Endothelial cell of umbilical vein (primary cell): ENCODE data around the gene SMURF1.

ENCODE experiments used
- EZH2 ChIP-seq: IDR thresholded peaks from 2 replicates; pipeline ENCODE4 v1.6.1; 2012; ENCODE audit warnings: borderline replicate concordance, low read depth, mild to moderate bottlenecking, moderate library complexity, low read length, inconsistent platforms; ENCODE audit not compliant: severe bottlenecking
- FOS ChIP-seq: IDR thresholded peaks from 2 replicates; pipeline ENCODE4 v1.6.1; 2011; ENCODE audit warnings: mild to moderate bottlenecking, low read length, moderate library complexity, borderline replicate concordance; ENCODE audit not compliant: insufficient read depth
- JUN ChIP-seq: IDR thresholded peaks from 2 replicates; pipeline ENCODE4 v1.6.1; 2011; ENCODE audit warnings: borderline replicate concordance, low read depth; ENCODE audit not compliant: insufficient read length, insufficient read depth
- MYC ChIP-seq: IDR thresholded peaks from one replicate; pipeline ENCODE4 v1.6.1; 2011; ENCODE audit warnings: mild to moderate bottlenecking, low read depth, low read length
- POLR2A ChIP-seq: IDR thresholded peaks from 2 replicates; pipeline ENCODE4 v1.6.1; 2012; ENCODE audit warnings: low read depth, mild to moderate bottlenecking, control low read depth, low read length
- POLR2AphosphoS5 ChIP-seq: IDR thresholded peaks from 2 replicates; pipeline ENCODE4 v1.6.1; 2012; ENCODE audit warnings: low read depth, mild to moderate bottlenecking, control low read depth, low read length, moderate library complexity; ENCODE audit not compliant: insufficient read depth
- TF ChIP-seq, protein P1 (sequence below), 2 donors: IDR thresholded peaks; 1 replicate in 1 of 2; 2 replicates in 1 of 2; pipeline ENCODE4 v1.5.1; 2011; ENCODE audit warnings: low read length in 2 of 2, mild to moderate bottlenecking in 2 of 2, moderate library complexity in 2 of 2, control low read depth in 1 of 2, inconsistent platforms in 1 of 2, low read depth in 1 of 2; ENCODE audit not compliant: insufficient read depth in 1 of 2; ENCODE audit errors: extremely low read depth in 1 of 2
- TF ChIP-seq, protein P2 (sequence below): IDR thresholded peaks from 2 replicates; pipeline ENCODE4 v1.6.1; 2011; ENCODE audit not compliant: insufficient read depth, insufficient read length

DNA sequence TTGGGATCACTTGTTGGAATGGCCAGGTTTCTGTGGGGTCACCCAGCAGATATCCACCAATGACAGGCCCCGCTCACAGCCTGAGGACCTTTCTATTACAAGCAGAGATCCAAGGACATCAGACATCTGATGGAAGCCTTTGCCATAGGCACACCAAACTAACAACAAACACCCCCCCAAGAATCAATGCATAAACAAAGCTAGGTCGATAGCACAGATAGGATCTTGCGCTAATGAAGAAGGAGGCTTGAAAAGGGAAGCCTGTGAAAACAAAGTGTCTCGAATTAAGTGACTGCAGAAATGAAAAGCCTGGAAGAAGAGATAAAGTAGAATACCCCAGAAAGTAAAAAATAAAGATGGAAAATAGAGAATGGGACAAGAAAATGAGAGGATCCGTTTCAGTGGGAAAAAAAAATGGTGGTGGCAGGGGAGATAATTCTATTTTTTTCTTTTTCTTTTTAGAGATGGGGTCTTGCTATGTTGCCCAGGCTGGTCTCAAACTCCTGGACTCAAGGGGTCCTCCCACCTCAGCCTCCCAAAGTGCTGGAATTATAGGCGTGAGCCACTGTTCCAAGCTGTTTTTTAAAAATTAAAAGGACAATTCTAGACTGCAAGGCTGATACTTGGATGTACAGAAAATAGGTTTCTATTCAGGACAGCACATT is 26.3 kb upstream of the SMURF1 start:
- TF ChIP-seq, protein P1, sequence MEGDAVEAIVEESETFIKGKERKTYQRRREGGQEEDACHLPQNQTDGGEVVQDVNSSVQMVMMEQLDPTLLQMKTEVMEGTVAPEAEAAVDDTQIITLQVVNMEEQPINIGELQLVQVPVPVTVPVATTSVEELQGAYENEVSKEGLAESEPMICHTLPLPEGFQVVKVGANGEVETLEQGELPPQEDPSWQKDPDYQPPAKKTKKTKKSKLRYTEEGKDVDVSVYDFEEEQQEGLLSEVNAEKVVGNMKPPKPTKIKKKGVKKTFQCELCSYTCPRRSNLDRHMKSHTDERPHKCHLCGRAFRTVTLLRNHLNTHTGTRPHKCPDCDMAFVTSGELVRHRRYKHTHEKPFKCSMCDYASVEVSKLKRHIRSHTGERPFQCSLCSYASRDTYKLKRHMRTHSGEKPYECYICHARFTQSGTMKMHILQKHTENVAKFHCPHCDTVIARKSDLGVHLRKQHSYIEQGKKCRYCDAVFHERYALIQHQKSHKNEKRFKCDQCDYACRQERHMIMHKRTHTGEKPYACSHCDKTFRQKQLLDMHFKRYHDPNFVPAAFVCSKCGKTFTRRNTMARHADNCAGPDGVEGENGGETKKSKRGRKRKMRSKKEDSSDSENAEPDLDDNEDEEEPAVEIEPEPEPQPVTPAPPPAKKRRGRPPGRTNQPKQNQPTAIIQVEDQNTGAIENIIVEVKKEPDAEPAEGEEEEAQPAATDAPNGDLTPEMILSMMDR (IDR thresholded peaks at IDR 0.05; ENCODE audit: extremely low read depth in 1 of 2, insufficient read depth in 1 of 2, low read depth in 1 of 2, low read length in 2 of 2): no peak
- TF ChIP-seq, protein P2, sequence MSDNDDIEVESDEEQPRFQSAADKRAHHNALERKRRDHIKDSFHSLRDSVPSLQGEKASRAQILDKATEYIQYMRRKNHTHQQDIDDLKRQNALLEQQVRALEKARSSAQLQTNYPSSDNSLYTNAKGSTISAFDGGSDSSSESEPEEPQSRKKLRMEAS: no peak
- TF ChIP-seq EZH2: no peak
- TF ChIP-seq POLR2A: no peak
- no peak for TF ChIP-seq POLR2AphosphoS5
- no peak for TF ChIP-seq JUN
- no peak for TF ChIP-seq MYC
- TF ChIP-seq FOS: no peak
